Measurements from ENCODE around the gene MYO1F.

- TF ChIP-seq CTCF (IDR thresholded peaks at IDR 0.05), result peak in 2 of 5 experiments; percentile 7 to 22
- peak in 1 of 2 donors; percentile 47 for TF ChIP-seq POLR2A (IDR thresholded peaks at IDR 0.05)
These were observed 51.9 kb downstream of the MYO1F start for GRCh38 chr19:8525401-8525684.

All from tibial nerve (tissue), 3 donors.